Thyroid gland (tissue), 4 donors: Measurements from ENCODE around the gene SMARCD1. TPM values are rescaled to one million over a fixed set of nuclear protein-coding genes. Genes with fewer than 3 reads are reported as not detected.
A peak's percentile ranks its signal among the peaks of the same experiment; 100 is the strongest.

Experiments
- DNase-seq, 2 donors: peaks; one replicate each; pipeline ENCODE4 v3.0.0-alpha.2; 2019
- H3K27ac ChIP-seq, 3 donors: fragments of 200-600 bp; sonication (generic); 1 replicate in 2 of 3; 2 replicates in 1 of 3; pipeline ENCODE4 v1.5.1; 2016 to 2019; ENCODE audit warnings: mild to moderate bottlenecking in 1 of 3, moderate library complexity in 1 of 3
- H3K27me3 ChIP-seq: fragments of 200-600 bp; sonication (generic); one replicate; pipeline ENCODE4 v1.5.1; 2019
- H3K36me3 ChIP-seq, 2 donors: fragments of 200-600 bp; sonication (generic); one replicate each; pipeline ENCODE4 v1.5.1; 2016 to 2019
- H3K4me1 ChIP-seq, 2 donors: fragments of 200-600 bp; sonication (generic); one replicate each; pipeline ENCODE4 v1.5.1; 2017 to 2019
- H3K4me3 ChIP-seq, 3 donors: fragments of 200-600 bp; sonication (generic); replicated peaks in 1 of 3; 1 replicate in 2 of 3; 2 replicates in 1 of 3; pipeline ENCODE4 v1.5.1; 2016; ENCODE audit warnings: mild to moderate bottlenecking in 1 of 3
- H3K9me3 ChIP-seq: fragments of 200-600 bp; sonication (generic); one replicate; pipeline ENCODE4 v1.5.1; 2017
- CTCF ChIP-seq, 6 experiments: fragments of 200-600 bp in 3 of 6; fragments of 450-650 bp in 3 of 6; sonication (generic) in 3 of 6; IDR thresholded peaks; one replicate each; pipeline ENCODE4 v1.5.1; 2016 to 2019; ENCODE audit warnings: antibody characterized with exemption in 6 of 6, mild to moderate bottlenecking in 2 of 6, inconsistent platforms in 1 of 6, moderate library complexity in 1 of 6
- POLR2A ChIP-seq, 2 donors: fragments of 450-650 bp; IDR thresholded peaks; one replicate each; pipeline ENCODE4 v1.6.1; 2017; ENCODE audit warnings: antibody characterized with exemption in 2 of 2, mild to moderate bottlenecking in 2 of 2, moderate library complexity in 1 of 2
- WGBS, 2 donors: methylation state at CpG; one replicate each; pipeline ENCODE4 v1.1.5; 2017; 5-methylcytosine and 5-hydroxymethylcytosine counted together
- intact Hi-C: fragments of 100-400 bp; cut with DNase I; formaldehyde crosslinking; loops from one replicate; pipeline ENCODE4 v1.15.1; 2023
- total RNA-seq, 4 donors: library from RNA; depleted of rRNA; stranded (reverse); fragments of >200 nt; gene quantifications; one replicate each; pipeline ENCODE4 v1.2.3, GENCODE V29; 2016

SMARCD1 gene
- total RNA-seq, 4 donors from 2014 or later: 67.2 to 92.9 (median 74.7) TPM

- H3K4me3 ChIP-seq: no peak overlapping the region
- 19 to 25% methylated on average over 2 to 4 of the region's 9 CpGs for WGBS, 2 donors
These were observed 10.0 kb upstream of the SMARCD1 start for GRCh38 chr12:50074936-50075807.

GRCh38 chr12:50075808-50076170 is 9.4 kb upstream of the SMARCD1 start:
- no peak for DNase-seq
- no peaks in the 10 kb centered on the region for H3K9me3 ChIP-seq
- H3K4me3 ChIP-seq: no peak overlapping the region
- no peaks in the 10 kb centered on the region for H3K27me3 ChIP-seq
- intact Hi-C loops: loop anchor here (5.0 to 10.0 kb wide), 2 partner anchors 102 to 239 kb away; no protein-coding TSS in a partner anchor
- H3K36me3 ChIP-seq: no peaks in the 10 kb centered on the region
- H3K27ac ChIP-seq: no peak overlapping the region
- 92 to 100% methylated on average over 1 of the region's 1 CpG for WGBS, 2 donors
- peaks cover 0 to under 1% of the 10 kb centered on the region in 2 donors for H3K4me1 ChIP-seq
- TF ChIP-seq POLR2A (IDR thresholded peaks at IDR 0.05) (no peak), CTCF (IDR thresholded peaks at IDR 0.05) (no peak)

More at GRCh38 chr12:50074936-50075807, 10.0 kb upstream of the SMARCD1 start:
- DNase-seq: peak; percentile 82 to 86
- intact Hi-C loops: loop anchor here (5.0 to 10.0 kb wide), 4 partner anchors 102 to 298 kb away; no protein-coding TSS in a partner anchor
- no peaks in the 10 kb centered on the region for H3K27me3 ChIP-seq
- TF ChIP-seq CTCF (IDR thresholded peaks at IDR 0.05) (peak; percentile 58 to 99 (median 96)), POLR2A (IDR thresholded peaks at IDR 0.05) (no peak)
- H3K27ac ChIP-seq: no peak overlapping the region
- peaks cover 0 to 4% of the 10 kb centered on the region in 2 donors for H3K4me1 ChIP-seq
- no peaks in the 10 kb centered on the region for H3K9me3 ChIP-seq
- H3K36me3 ChIP-seq: no peaks in the 10 kb centered on the region

- 82 to 84% methylated on average over 6 to 12 of the region's 12 CpGs for WGBS, 2 donors
- no peaks in the 10 kb centered on the region for H3K36me3 ChIP-seq
- TF ChIP-seq CTCF (IDR thresholded peaks at IDR 0.05) (no peak), POLR2A (IDR thresholded peaks at IDR 0.05) (no peak)
- intact Hi-C loops: loop anchor here (5.0 to 10.0 kb wide), 2 partner anchors 100 to 238 kb away; no protein-coding TSS in a partner anchor
- H3K27me3 ChIP-seq: no peaks in the 10 kb centered on the region
- H3K9me3 ChIP-seq: no peaks in the 10 kb centered on the region
- H3K4me1 ChIP-seq: peaks cover 0 to 6% of the 10 kb centered on the region in 2 donors
- no peak overlapping the region for H3K4me3 ChIP-seq
- no peak overlapping the region for H3K27ac ChIP-seq
- DNase-seq: no peak
These were observed 8.0 kb upstream of the SMARCD1 start for GRCh38 chr12:50077099-50077498.

- TF ChIP-seq CTCF (IDR thresholded peaks at IDR 0.05) (no peak), POLR2A (IDR thresholded peaks at IDR 0.05) (no peak)
- intact Hi-C loops: loop anchor here (5.0 to 10.0 kb wide), 2 partner anchors 99 to 237 kb away; no protein-coding TSS in a partner anchor
- 93 to 94% methylated on average over 10 of the region's 10 CpGs for WGBS, 2 donors
- Histone ChIP-seq H3K27ac (no peak overlapping the region), H3K36me3 (no peaks in the 10 kb centered on the region), H3K4me3 (no peak overlapping the region), H3K27me3 (no peaks in the 10 kb centered on the region), H3K9me3 (no peaks in the 10 kb centered on the region), H3K4me1 (peaks cover 0 to 6% of the 10 kb centered on the region in 2 donors)
- no peak for DNase-seq
These were observed 6.9 kb upstream of the SMARCD1 start for GRCh38 chr12:50078281-50078680.

- no peaks in the 10 kb centered on the region for H3K27me3 ChIP-seq
- DNase-seq: no peak
- peaks cover 0 to 12% of the 10 kb centered on the region in 2 donors for H3K4me1 ChIP-seq
- WGBS, 2 donors: 80 to 85% methylated on average over 5 of the region's 5 CpGs
- no peaks in the 10 kb centered on the region for H3K9me3 ChIP-seq
- no peak for TF ChIP-seq POLR2A (IDR thresholded peaks at IDR 0.05)
- TF ChIP-seq CTCF (IDR thresholded peaks at IDR 0.05): no peak
- H3K36me3 ChIP-seq: no peaks in the 10 kb centered on the region
- no peak overlapping the region for H3K27ac ChIP-seq
- intact Hi-C loops: loop anchor here (5.0 to 10.0 kb wide), 2 partner anchors 98 to 235 kb away; no protein-coding TSS in a partner anchor
- no peak overlapping the region for H3K4me3 ChIP-seq
These were observed 5.4 kb upstream of the SMARCD1 start for GRCh38 chr12:50079771-50080170.
